Measurements from ENCODE around the gene OXCT2.

The OXCT2 gene

DNA sequence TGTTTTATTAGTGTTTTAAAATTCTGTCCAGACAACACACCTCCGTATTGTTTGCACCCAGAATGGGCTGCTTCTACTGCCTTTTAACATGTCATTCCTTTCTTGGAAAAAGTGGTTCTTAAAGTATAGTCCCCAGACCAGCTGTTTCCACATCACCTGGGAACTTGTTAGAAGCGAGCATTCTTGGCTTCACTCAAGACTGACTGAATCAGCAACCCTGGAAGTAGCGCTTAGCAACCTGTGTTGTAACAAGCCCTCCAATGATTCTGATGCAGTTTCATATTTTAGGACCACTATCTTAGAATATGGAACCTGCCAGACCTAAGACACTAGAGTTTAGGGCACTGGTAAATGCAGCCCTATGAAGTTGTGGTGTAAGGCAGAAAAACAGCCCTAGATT, 38.4 kb downstream of the OXCT2 start:
- no peak for DNase-seq

DNA sequence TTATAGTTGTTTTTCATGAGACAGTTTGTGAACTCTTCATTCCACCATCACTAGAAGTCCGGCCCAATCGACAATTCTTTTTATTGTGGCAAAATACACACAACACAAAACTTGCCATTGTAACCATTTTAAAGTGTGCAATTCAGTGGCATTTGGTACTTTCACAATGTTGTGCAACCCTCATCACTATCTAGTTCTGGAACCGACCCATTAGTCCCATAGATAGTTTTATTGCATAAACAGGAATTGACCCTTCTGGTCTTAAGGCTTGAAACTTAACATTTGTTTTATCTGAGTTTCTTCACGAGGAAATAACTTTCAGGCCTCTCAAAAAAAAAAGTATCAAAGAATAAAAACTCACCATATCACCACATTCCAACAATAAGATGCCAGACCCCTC, 41.3 kb downstream of the OXCT2 start:
- no peak for DNase-seq

DNA sequence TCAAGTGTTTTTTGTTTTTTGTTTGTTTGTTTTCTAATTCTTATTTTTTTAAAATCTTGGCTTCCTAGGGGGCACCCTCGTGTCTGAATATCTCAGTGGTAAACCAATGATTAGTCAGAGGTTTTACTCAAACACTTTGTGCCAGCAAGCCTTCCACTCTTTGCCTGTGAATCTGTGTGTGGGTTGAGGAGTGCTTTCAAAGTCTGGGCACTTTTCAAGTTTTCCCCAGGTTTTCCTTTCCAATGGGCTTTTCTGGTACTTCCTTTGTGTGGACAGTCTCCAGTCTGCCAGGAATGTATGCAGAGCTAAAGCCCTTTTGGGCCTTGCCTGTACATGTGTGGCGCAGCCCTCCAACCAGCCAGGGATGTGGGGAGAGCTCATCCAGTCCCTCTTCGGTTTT, 42.1 kb downstream of the OXCT2 start:
- no peak for DNase-seq

DNA sequence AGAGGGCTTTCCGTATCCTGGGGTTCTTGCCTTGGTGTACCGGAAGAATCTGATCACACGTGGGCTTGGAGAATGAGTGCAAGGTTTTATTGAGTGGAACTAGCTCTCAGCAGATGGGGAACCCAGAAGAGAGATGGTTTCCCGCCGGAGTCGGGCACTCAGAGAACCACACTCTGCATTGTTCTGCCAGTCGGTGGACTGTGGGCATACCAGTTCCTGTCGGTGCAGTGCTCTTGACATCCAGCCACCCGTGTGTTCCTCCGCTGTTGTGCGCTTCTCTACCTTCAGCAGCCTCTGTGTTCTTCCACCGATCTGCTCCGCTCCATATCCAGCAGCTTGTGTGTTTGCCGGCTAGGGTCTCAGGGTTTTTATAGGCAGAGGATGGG, 43.2 kb downstream of the OXCT2 start:
- DNase-seq, result no peak

DNA sequence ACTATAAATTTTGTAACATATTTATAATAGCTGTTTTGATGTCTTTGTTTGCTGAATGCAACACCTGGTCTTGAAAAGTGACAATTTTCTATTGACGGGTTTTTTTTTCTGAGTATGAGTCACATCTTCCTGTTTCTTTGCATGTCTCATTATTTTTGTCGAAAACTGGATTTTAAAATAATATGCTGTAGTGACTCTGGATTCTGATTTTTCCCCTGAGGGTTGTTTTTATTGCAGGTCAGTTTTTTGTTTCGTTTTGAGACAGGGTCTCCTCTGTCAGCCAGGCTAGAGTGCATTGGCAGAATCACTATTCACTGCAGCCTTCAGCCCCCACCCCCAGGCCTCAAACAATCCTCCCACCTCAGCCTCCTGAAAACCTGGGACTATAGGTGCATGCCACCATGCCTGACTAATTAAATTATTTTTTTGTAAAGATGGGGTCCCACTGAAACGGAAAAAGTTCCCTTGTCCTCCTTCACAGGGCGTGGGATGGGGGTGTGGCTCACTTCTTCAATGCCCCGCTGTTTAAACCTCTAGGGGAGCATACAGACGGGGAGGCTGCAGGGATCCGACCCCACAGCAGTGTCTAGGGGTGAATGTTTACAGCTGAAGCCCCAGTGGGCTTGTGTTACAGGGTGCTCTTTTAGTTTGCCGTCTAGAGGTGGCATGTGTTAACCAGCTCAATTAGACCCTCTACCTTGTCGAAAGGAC, 43.8 kb downstream of the OXCT2 start:
- DNase-seq, result no peak

DNA sequence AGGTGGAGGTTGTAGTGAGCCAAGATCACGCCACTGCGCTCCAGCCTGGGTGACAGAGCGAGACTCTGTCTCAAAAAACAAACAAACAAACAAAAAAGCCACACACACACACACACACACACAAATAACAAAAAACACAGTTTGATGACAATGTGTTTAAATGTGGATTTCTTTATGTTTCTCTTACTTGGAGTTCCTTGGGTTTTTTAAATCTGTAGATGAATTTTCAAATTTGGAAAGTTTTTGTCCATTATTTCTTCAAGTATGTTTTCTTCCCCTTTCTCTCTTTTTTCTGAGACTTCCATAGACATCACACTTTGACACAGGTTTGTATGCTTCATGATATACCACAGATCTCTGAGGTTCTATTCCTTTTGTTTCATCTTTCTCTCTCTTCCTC, 44.5 kb downstream of the OXCT2 start:
- no peak for DNase-seq

DNA sequence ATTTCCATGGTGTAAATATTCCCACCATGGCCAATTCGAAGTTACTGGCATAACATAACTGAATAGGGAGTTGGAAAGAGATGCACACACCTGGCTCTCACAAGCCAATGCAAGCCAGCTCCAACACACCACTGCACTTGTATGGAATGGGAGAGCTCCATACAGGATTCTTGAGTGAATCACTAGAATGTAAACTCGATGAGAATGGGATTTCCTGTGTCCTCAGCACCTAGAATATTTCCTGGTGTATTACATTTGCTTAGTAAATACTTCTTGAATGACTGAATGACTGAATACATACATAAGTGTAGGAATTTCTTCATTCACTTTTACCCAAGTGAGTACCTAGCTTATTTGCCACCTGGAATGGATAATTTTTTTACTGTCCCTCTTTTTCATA, 48.7 kb downstream of the OXCT2 start:
- no peak for DNase-seq

DNA sequence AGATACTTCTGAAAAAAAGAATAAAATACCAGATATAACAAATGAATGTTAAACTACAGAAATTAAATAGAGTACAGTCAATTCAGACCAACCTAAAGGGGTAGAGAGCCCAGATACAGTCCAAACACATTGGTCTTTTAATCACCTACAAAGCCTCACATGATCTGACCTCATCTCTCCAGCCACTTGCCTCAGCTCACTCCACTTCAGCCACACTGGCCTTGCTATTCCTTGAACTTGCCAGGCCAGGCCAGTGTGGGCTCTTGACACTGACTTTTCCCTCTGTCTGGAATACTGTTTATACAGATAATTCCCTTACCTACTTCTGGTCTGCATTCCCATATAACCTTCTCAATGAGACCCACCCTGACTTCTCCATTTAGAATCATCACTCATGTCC, 49.5 kb downstream of the OXCT2 start:
- no peak for DNase-seq

DNA sequence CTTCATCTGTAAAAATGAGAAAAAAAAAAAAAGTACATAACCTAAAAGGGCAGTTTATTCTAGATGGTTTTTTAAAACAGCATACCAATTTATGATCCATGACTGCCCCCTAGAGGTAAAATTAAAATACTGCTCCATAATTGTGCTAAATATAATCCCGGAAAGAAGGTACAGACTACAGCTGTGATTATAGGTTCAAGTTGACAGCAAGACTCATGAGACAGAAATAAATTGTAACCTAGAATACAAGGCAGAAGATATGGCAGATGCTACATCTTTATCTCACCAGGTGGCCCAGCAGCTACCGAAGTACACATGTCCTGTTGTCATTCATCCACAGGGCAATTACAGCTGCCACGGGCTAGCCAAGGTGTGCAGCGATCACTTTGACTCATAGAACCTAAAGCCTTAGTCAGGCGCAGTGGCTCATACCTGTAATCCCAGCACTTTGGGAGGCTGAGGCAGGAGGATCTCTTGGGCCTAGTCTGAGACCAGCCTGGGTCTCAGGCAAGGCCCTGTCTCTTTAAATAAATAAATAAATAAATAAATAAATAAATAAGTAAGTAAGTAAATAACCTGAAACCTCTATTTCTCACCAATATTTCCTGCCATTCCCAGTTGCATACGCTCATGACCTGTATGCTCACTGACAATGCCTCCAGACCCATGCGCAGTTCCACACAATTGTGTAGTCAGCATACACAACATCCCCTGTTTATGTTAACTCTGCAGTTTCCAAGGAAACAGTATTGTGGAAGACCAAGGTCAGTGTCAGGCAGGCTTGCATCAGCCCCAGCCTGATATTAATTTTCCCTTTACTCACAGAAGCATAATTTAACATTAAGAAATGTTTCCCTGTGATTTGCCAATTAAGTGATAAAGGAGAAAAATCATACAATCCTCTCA, 50.8 kb downstream of the OXCT2 start:
- no peak for DNase-seq
